ENCODE data around the gene MOB3A. TPM values are rescaled to one million over a fixed set of nuclear protein-coding genes. Genes with fewer than 3 reads are reported as not detected.

MOB3A gene
- total and polyA plus RNA-seq, 2 of the 8 experiments (the other 6 are each of a cell fraction or from before 2014, with no cell fraction given), result 9.2 to 9.6 TPM

GRCh38 chr19:2038284-2039088, 57.6 kb downstream of the MOB3A start (continued):
- TF ChIP-seq HDAC6 (IDR thresholded peaks at IDR 0.05; ENCODE audit: low read depth, low read length), result no peak
- no peak for TF ChIP-seq POU5F1 (IDR thresholded peaks at IDR 0.05; ENCODE audit: low read depth, low read length)
- no peak for TF ChIP-seq YY1 (IDR thresholded peaks at IDR 0.05; ENCODE audit: low read depth, low read length)

Measured in H1 (cell line).